GM12878 (cell line): ENCODE data around the gene EPHB2. TPM values are rescaled to one million over a fixed set of nuclear protein-coding genes. Genes with fewer than 3 reads are reported as not detected.

Experiments
- ATAC-seq: fragments of 200-7000 bp; cut with Tn5 transposase; 3 replicates; pipeline ENCODE4 v1.9.1; 2020; ENCODE audit warnings: mild to moderate bottlenecking, moderate library complexity
- BruUV-seq: library from RNA; stranded (reverse); fragments of 400-500 nt; replicated peaks from 2 replicates; lab custom pipeline; 2021; lab: Mats Ljungman, UMichigan
- CTCF ChIA-PET: fragments of 300-600 bp; sonication (Branson Sonifier 250); formaldehyde crosslinking; extraction: SDS; loops from one replicate; lab custom pipeline; 2021; ENCODE audit warnings: inconsistent platforms; lab: Yijun Ruan, JAX
- POLR2A ChIA-PET: fragments of 350-600 bp; formaldehyde crosslinking; extraction: SDS; loops from one replicate; lab custom pipeline; 2021; ENCODE audit warnings: inconsistent platforms; lab: Charles Lee
- RAD21 ChIA-PET: fragments of 300-600 bp; sonication (Branson Sonifier 250); formaldehyde crosslinking; loops from one replicate; lab custom pipeline; 2023; ENCODE audit warnings: antibody characterized with exemption; ENCODE audit not compliant: unreplicated experiment; lab: Charles Lee
- SMC1A ChIA-PET: fragments of 300-600 bp; sonication (Branson Sonifier 250); formaldehyde crosslinking; loops from one replicate; lab custom pipeline; 2023; ENCODE audit not compliant: unreplicated experiment, uncharacterized antibody; lab: Charles Lee
- DNase-seq: peaks from one replicate; pipeline ENCODE4 v3.0.0-alpha.2; 2011; ENCODE audit warnings: low read depth, low spot score
- FAIRE-seq: peaks from 3 replicates; lab custom pipeline; 2011; peaks lifted over from hg19 to GRCh38; lab: Jason Lieb, UNC
- H2AFZ ChIP-seq: 2 replicates; pipeline ENCODE4 v1.6.0; 2011; ENCODE audit warnings: low read depth, low read length, control low read depth; ENCODE audit not compliant: control insufficient read depth
- H3K27ac ChIP-seq: 2 replicates; pipeline ENCODE4 v1.5.1; 2011; ENCODE audit warnings: control low read depth; ENCODE audit not compliant: control insufficient read depth, insufficient read depth
- H3K27me3 ChIP-seq, 2 experiments: replicated peaks in 1 of 2; 2 replicates each; pipeline versions ENCODE4 v1.6.0 to v1.6.1; 2011; ENCODE audit warnings: low read length in 1 of 2; ENCODE audit not compliant: control insufficient read depth in 2 of 2, insufficient read depth in 2 of 2
- H3K36me3 ChIP-seq, 2 experiments: 2 replicates each; pipeline ENCODE4 v1.5.1; 2011; ENCODE audit warnings: low read length in 1 of 2; ENCODE audit not compliant: control insufficient read depth in 2 of 2, insufficient read depth in 2 of 2
- H3K4me1 ChIP-seq: 2 replicates; pipeline ENCODE4 v1.6.1; 2011; ENCODE audit warnings: mild to moderate bottlenecking, low read length, moderate library complexity, mixed read lengths; ENCODE audit not compliant: control insufficient read depth, insufficient read depth
- H3K4me2 ChIP-seq: 2 replicates; pipeline ENCODE4 v1.6.0; 2011; ENCODE audit warnings: control low read depth; ENCODE audit not compliant: control insufficient read depth, insufficient read depth
- H3K4me3 ChIP-seq: fragments of 200-600 bp; sonication (generic); 2 replicates; pipeline ENCODE4 v1.5.1; 2016
- H3K79me2 ChIP-seq: 2 replicates; pipeline ENCODE4 v1.6.0; 2011; ENCODE audit warnings: low read length; ENCODE audit not compliant: control insufficient read depth, insufficient read depth
- H3K9ac ChIP-seq: 2 replicates; pipeline ENCODE4 v1.8.0; 2011; ENCODE audit warnings: low read length, control low read depth, mixed read lengths; ENCODE audit not compliant: control insufficient read depth, insufficient read depth
- H3K9me3 ChIP-seq: replicated peaks from 3 replicates; pipeline ENCODE4 v1.5.1; 2011; ENCODE audit warnings: mild to moderate bottlenecking, low read length; ENCODE audit not compliant: control insufficient read depth, insufficient read depth
- H4K20me1 ChIP-seq: 2 replicates; pipeline ENCODE4 v1.6.0; 2011; ENCODE audit not compliant: control insufficient read depth, insufficient read depth
- E4F1 ChIP-seq: fragments of 450-650 bp; IDR thresholded peaks from 2 replicates; pipeline ENCODE4 v1.6.1; 2018; ENCODE audit warnings: borderline replicate concordance, mild to moderate bottlenecking; ENCODE audit not compliant: partially characterized antibody
- HDAC2 ChIP-seq: fragments of 200-600 bp; sonication (generic); IDR thresholded peaks from 2 replicates; pipeline ENCODE4 v1.6.1; 2017
- NFYB ChIP-seq: IDR thresholded peaks from 2 replicates; pipeline ENCODE4 v1.6.1; 2011; ENCODE audit warnings: low read depth, mild to moderate bottlenecking, low read length, improper control_type of control experiment, moderate library complexity; ENCODE audit not compliant: insufficient read depth
- PAX5 ChIP-seq: IDR thresholded peaks from 2 replicates; pipeline ENCODE4 v1.6.1; 2011; ENCODE audit warnings: low read depth, low read length, borderline replicate concordance
- POLR2A ChIP-seq: IDR thresholded peaks from 2 replicates; pipeline ENCODE4 v1.6.1; 2011; ENCODE audit warnings: low read depth, mild to moderate bottlenecking, low read length
- RELA ChIP-seq: fragments of 450-650 bp; IDR thresholded peaks from 2 replicates; pipeline ENCODE4 v1.8.0; 2014; ENCODE audit warnings: borderline replicate concordance; ENCODE audit not compliant: partially characterized antibody
- STAT1 ChIP-seq: fragments of 450-650 bp; conservative IDR thresholded peaks from 2 replicates; pipeline ENCODE4 v1.6.1; 2014; ENCODE audit warnings: antibody characterized with exemption, mild to moderate bottlenecking
- TCF7 ChIP-seq: IDR thresholded peaks from 2 replicates; pipeline ENCODE4 v1.6.1; 2014; ENCODE audit warnings: antibody characterized with exemption, borderline replicate concordance
- WGBS: methylation state at CpG from one replicate; pipeline ENCODE4 v1.1.6; 2016; ENCODE audit warnings: low lambda C conversion rate; ENCODE audit not compliant: insufficient replicate concordance, insufficient coverage; ENCODE audit errors: missing lambda C conversion rate; 5-methylcytosine and 5-hydroxymethylcytosine counted together
- in situ Hi-C: fragments of 300-500 bp; cut with MboI; formaldehyde crosslinking; loops from 9 replicates; pipeline ENCODE4 v1.14.3; 2018; ENCODE audit warnings: mixed read lengths
- intact Hi-C: fragments of 100-400 bp; cut with micrococcal nuclease; formaldehyde crosslinking; loops from one replicate; pipeline ENCODE4 v1.14.2; 2022; ENCODE audit not compliant: unreplicated experiment
- polyA plus RNA-seq, 11 experiments: library from polyadenylated mRNA; depleted of rRNA in 4 of 11; unstranded in 6 of 11; stranded (reverse) in 5 of 11; fragments of >200 nt; fragmentation: Nextera tagmentation in 4 of 11; fragmentation: Illumina TruSeq in 1 of 11; extraction: Ambion mirVana in 4 of 11; extraction: Trizol in 1 of 11; gene quantifications; 1 replicate in 1 of 11; 2 replicates in 10 of 11; pipeline versions ENCODE4 v1.2.1 to v1.2.3, GENCODE V29; 2011 to 2016; ENCODE audit warnings: inconsistent platforms in 2 of 11, missing spikeins in 2 of 11, low read depth in 1 of 11
- total RNA-seq, 4 experiments: library from RNA; depleted of rRNA in 3 of 4; stranded (reverse); fragments of >200 nt in 3 of 4; fragmentation: Illumina TruSeq in 1 of 4; extraction: Trizol in 1 of 4; gene quantifications; 2 replicates each; pipeline versions ENCODE4 v1.2.1 to v1.2.3, GENCODE V29; 2013 to 2021
- TF ChIP-seq, protein P1 (sequence below): IDR thresholded peaks from 2 replicates; pipeline ENCODE4 v1.6.1; 2012; ENCODE audit warnings: low read length, inconsistent platforms

EPHB2 gene
- total and polyA plus RNA-seq, 10 of the 15 experiments (the other 5 are each of a cell fraction or from before 2014, with no cell fraction given), result 0.13 to 3.3 (median 0.92) TPM

DNA sequence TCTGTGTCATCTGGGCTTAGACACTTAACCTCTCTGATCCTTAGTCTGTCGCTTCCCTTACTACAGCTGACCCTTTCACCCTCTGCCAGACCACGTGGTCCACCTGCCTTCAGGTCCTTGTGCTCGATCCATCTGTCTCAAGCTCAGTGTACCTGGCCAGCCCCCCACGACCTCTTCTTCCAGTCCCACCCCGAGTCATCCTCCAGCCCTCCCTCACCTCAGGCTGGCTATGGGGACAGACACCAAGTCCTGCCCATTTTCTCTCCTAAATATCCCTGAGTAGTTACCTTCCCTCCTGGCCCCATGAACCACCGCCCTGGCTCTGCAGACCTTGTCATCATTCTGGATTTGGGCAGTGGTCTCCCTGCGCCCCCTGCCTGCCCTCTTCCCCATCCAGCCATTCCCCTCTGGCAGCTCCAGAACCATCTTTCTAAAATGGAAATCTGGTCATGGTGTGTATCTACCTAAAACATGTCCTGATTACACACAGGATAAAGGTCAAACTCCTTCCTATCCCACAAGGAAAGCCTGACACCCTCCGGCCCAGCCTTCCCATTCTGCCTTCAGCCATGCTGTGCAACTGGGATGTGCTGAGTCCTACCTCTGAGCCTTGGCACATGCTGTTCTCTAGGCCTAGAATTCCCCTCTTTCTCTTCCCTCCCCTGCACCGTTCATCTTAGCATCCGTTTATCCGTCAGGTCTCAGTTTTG is 107.6 kb downstream of the EPHB2 start:
- in situ Hi-C loops (no loop called here), intact Hi-C loops (no loop called here)
- ChIA-PET RAD21 (interaction anchor here (0.6 to 1.4 kb wide), 3 partner anchors 114 to 895 kb away, joined by 3 to 5 read pairs (median 3); no protein-coding TSS in a partner anchor), SMC1A (no interaction called here), POLR2A (interaction anchor here (0.6 to 0.7 kb wide), 2 partner anchors 7 to 12 kb away, joined by 3 to 4 read pairs; no protein-coding TSS in a partner anchor), CTCF (no interaction called here)
- WGBS, result 39% methylated on average over 9 of the region's 11 CpGs
- Histone ChIP-seq H3K4me1 (no peaks in the 10 kb centered on the region), H3K9me3 (no peaks in the 10 kb centered on the region), H3K4me3 (no peak overlapping the region), H3K4me2 (no peak overlapping the region), H2AFZ (no peak overlapping the region), H3K27ac (no peak overlapping the region), H3K36me3 (no peaks in the 10 kb centered on the region), H3K79me2 (no peaks in the 10 kb centered on the region), H3K9ac (no peak overlapping the region), H3K27me3 (no peaks in the 10 kb centered on the region; a peak in 1 of 4 replicates), H4K20me1 (no peaks in the 10 kb centered on the region)
- ATAC-seq, result no peak
- TF ChIP-seq PAX5 (no peak), RELA (no peak), STAT1 (no peak), E4F1 (no peak), TCF7 (no peak), NFYB (no peak), POLR2A (no peak), HDAC2 (no peak)
- TF ChIP-seq, protein P1, sequence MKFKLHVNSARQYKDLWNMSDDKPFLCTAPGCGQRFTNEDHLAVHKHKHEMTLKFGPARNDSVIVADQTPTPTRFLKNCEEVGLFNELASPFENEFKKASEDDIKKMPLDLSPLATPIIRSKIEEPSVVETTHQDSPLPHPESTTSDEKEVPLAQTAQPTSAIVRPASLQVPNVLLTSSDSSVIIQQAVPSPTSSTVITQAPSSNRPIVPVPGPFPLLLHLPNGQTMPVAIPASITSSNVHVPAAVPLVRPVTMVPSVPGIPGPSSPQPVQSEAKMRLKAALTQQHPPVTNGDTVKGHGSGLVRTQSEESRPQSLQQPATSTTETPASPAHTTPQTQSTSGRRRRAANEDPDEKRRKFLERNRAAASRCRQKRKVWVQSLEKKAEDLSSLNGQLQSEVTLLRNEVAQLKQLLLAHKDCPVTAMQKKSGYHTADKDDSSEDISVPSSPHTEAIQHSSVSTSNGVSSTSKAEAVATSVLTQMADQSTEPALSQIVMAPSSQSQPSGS, result no peak
- no peak for FAIRE-seq
- no TSS peak for BruUV-seq
- DNase-seq, result no peak
